COR-L47 (cell line): ENCODE results near the gene GLRX.
A peak's percentile ranks its signal among the peaks of the same experiment; 100 is the strongest.
"Not testable (repeated sequence)": the region's sequence is repeated elsewhere in the genome, so short reads cannot be mapped to it uniquely, and the experiment has no call there.

Experiments used
- DNase-seq: peaks from one replicate; lab custom pipeline; 2025; lab: John Stamatoyannopoulos, UW

GLRX gene, protein sequence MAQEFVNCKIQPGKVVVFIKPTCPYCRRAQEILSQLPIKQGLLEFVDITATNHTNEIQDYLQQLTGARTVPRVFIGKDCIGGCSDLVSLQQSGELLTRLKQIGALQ

DNA sequence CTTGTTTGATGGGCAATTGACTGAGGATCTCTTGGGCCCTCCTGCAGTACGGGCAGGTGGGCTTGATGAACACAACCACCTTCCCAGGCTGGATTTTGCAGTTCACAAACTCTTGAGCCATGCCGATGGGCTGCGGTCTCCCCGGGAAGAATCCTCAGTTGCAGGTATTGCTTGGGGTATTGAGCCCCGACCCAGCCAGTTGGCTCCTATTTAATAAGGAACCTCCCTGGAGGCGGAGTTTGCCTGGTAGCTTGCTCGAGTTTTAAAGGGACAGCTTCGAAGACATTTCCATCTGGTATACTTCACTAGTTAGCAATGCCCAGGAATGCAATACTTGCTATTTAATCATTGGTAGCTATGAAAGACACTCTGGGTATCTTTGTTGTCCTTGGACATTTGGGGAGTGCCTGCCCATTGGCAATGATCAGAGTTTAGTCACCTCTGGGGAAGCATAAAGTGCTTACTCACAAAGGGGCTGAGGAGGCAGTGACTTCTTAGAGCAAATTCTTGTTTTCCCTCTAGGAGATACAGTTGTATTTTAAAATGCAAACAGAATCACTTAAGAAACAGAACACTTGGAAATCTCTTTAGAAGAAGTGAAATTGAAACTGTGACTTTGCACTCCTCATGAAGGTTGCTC lies at the start of gene GLRX:
TSS of gene GLRX (minus strand) at position 185 of the 640 bp plus-strand sequence. CDS start at position 121, 64 bp downstream.
- DNase-seq = peak; percentile 44

DNA sequence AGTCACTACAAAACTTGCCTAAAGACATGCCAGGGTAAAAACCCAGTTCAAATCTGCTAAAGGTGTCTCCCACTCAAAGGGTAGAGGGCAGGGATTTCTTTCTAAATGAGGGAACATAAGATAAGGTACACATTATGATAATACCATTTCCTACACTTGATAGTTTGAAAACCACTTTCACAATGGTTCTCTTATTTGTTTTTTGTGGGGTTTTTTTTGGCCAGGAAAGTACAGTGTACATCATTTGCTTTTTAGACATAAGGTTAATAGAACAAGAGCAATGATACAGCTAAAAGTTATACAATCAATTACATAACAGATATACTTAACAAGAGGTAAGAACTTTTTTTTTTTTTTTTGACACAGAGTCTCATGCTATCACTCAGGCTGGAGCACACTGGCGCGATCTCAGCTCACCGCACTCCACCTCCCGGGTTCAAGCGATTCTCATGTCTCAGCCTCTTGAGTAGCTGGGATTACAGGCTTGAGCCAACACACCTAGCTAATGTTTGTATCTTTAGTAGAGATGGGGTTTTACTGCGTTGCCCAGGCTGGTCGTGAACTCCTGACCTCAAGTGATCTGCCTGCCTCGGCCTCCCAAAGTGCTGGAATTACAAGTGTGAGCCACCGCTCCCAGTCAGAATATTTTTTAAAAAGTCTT lies 48.8 kb upstream of the GLRX start:
- no peak for DNase-seq

DNA sequence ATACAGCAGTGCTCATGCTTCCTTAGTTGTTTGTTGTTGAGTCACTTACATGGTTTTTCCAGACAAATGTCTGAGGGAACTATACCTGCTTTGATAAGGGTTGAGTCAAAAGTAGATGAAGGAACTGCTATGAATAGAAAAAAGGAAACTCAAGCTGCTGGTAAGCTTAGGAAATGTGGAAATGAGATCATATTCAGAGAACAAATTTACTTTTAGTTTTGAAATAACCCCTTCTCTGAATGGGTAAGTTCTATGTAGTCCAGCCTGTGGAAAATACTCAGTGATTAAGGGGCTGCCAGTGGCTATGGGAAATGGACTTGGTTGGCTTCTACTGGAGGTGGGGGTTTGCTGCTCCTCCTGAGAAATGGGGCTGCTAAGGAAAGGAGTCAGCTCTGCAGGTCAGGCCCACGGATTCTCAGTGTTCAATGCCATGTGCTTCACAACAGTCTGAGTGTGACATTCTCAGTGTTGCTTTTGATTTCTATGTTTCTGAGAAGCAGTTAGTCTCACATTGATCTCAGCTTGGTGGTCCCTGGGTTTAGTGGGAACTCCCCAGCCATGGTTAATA lies 47.7 kb upstream of the GLRX start:
- no peak for DNase-seq

DNA sequence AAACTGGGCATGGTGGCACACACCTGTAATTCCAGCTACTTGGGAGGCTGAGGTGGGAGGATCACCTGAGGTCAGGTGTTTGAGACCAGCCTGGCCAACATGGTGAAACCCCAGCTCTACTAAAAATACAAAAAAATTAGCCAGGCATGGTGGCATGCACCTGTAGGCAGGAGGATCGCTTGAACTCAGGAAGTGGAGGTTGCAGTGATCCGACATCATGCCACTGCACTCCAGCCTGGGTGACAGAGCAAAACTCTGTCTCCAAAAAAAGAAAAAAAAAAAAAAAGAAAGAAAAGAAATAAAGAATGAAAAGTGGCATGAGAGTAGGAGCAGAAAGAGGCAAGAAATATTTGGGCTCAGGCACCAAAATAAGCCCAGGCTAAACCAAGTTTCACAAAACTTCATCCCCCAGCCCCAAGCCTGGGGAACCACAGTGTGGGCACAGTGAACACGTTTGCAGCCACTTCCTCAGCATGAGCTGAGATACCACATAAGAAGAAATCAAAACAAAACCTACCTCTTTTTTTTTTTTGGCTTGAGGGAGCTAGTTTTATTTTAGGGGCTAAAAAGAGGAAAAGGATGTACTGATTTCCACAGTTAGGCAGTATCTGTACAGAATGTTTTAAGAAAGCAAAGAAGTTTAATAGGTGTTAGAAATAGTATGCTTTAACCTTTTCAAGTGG lies 46.8 kb upstream of the GLRX start:
- not testable (repeated sequence) for DNase-seq

DNA sequence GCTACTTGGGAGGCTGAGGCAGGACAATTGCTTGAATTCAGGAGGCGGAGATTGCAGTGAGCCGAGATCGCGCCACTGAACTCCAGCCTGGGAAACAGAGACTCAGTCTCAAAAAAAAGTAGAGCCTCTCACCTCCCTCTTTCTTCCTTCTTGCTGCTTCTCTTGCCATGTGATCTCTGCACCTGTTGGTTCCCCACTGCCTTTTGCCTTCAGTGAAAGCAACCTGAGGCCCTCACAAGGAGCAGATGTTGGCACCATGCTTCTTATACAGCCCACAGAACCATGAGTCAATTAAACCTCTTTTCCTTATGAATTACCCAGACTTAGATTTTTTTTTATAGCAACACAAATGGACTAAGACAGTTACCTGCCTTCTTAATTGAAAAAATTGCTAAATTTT lies 45.6 kb upstream of the GLRX start:
- DNase-seq = no peak

DNA sequence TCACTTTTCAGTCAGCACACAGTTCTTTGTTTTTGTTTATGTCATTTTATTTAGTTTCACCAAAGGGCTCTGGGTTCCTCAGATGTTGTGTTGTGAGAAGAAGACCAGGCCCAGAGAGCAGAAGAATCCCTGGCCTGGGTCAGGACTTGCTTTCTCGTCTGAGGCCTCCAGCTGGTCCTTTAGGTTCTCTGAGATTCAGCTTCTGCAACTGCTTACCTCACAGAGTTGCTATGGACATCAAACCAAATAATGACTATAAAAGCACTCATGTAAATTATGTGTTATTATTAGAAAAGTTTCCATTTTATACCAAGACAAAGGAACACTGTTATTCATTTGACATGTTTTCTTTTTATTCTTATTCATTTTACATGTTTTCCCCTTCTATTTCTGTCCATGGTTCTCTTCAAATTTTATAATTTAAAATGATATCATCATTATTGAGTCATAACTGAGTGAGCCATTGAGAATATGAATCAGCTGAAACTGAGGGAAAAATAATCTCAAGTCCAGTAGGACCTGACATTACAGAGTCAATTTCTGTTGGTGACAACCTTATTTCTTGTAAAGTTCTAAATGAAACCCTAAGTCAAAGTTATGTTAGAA lies 44.0 kb upstream of the GLRX start:
- DNase-seq = no peak

DNA sequence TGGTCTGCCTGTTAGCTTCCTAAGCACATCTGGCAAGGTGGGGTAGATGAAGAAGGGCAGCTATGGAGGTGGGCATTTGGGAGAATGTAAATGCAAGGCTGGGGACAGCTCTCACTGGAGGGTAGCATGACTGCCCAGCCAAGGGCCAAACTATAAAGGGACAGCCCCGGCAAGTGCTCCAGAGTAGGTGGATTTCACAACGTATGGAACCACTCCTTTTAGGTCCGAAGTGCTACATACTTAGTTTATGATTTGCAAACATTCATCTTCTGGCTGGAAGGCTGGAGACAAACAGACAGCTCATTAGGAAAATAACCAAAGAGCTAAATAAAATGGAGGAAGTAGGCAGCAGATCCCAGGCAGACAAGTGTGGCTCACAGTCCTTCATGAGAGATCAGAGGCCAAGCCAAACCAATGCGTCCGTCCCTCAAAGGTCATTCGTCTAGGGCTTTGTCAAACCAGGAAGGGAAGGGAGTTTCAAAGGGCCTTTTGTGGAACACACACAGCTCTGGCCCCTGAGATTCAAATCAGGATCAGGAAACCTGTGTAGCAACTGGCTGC lies 42.5 kb upstream of the GLRX start:
- DNase-seq = no peak

DNA sequence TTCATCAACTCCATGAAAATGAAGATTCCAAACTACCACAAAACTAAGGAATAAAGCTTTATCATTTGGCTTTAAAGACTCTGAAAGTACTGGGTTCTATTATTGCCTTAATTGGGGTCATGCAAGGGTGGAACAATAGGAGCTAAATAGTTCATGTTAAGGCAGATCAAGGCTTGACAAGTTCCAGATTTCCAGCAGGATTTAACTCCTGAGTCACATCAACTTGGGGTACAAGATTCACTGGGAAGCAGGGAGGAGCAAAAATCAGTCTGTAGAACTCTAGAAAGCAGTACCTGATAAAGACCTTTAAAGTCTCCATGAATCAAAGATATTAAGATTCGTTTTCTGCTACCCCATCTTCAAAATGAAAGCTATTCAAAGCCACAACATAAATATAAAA lies 41.9 kb upstream of the GLRX start:
- DNase-seq = no peak

DNA sequence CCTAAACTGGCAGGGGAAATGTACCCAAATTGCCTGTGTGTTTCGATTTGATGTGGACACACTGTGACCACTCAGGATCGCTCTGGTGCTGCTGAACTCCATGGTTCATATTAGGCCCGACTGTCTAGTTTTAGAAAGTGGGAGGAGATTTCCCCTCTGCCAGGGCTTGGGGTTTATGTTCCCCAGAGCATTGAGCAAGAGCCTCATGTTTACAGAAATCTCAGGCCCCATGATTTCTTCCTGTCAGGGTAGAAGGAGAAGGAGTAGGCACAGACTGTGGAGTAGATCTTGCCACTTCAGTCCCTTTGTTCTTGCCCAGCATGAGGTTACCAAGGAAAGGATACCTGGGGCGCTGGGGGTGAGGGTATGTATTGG lies 40.8 kb upstream of the GLRX start:
- no peak for DNase-seq

DNA sequence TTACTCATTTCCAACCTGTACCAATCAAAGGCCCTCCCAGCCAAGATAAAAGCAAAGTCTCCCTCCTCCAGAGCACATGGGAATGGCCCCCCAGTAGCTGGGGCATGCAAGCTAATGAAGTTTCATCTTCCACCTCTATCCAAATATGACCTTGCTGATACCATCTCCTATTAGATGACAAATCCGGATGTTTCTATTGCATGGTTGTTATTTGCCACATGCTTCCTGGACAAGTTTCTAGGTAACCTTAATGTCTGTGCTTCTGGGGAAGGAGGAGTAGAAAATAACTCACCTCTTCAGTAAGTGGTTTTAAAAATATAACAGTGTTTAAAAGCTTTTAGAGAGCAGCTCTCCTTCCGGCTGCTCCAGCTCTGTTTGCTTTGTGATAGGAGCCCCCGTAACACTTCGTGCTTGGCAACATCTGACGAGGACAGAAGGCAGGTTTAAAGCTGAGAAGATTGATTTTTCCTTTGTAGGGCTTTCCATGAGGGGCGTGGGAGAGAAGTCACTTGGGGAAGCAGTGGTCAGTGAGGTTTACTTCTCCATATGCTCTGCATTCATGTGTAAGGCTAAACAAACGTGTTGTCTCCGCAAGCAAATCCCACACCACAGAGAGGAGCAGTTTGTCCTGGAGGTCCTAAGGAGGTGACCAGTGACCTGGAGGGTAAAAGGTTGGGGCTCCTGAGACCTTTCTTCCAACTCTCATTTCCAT lies 40.3 kb upstream of the GLRX start:
- DNase-seq = no peak

DNA sequence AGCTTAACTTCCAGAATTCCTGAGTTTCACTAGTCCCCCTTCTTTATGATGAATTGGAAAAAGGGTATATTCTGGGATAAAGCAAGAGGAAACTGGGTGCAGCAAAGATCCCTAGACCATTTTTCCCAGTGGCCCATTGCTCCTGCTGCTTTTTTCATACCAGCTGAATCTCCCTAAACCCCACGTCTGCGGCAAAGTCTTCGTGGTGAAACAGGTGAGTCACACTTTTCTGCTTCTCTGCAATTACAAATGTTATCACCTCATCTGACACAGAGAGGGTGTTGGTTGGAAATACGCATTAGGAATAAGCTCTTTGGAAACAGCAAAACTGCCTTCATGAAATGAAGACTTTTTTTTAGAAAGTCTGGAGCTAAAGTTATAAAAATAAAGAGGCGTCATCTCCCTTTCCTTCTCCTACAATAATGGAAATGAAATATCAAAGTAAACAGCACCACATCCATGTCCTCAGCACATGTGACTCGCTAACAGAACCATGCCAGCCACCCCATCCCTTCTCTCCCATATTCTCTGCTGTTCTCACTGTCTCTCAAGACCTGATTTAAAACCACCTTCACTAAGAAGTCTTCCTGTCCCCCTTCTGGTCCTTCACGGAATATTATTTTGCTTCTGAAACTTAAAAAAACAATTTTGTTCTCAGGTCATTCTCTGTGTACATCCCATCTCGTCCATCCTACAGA lies 39.5 kb upstream of the GLRX start:
- no peak for DNase-seq

DNA sequence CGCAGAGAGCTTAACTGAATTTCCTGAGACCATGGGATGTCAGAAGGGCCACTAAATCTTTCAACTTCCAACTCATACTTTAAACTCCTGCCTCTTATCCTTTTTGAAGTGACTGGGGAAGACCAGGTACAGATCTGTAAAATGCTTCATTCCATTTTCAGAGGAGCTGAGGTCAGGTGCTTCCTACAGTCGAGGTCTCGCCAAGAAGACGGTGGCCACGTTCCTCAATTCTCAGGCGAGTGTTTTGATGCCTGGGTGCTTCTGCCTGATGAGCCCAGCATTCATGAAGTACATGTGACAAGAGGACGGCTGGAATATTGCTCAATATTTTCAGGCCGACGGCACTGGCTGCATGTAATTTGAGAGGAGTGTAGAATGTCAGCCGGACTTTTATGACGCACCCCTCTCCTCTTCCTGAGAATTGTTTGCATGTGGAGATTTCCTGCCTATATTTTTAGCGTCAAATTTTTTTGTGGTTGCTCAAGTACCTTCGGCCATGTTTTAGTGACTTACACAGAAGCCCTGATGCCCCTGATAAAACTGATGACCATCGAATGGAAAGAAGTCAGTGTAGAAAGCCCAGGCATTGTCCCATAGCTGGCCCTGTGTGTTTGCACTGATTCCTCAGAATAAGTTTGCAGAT lies 38.8 kb upstream of the GLRX start:
- no peak for DNase-seq

DNA sequence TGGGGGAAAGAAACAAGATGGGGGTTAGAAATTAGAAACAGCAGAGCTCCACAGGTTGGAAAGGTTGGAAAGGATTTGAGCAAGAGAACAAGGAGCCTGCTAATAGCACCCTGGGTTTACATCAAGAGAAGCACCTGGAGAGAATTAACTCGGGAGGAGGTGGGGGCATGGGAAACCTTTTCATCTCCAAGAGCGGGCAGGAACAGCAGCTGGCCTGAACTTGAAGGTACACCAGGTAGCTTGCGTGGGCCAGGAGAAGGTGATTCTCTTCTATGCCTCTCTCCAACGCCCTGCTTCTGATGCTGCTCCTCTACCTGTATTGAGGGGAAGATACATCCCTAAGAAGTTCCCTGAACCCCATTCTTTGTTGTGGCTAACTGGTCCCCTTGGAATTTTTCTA lies 37.1 kb upstream of the GLRX start:
- no peak for DNase-seq

DNA sequence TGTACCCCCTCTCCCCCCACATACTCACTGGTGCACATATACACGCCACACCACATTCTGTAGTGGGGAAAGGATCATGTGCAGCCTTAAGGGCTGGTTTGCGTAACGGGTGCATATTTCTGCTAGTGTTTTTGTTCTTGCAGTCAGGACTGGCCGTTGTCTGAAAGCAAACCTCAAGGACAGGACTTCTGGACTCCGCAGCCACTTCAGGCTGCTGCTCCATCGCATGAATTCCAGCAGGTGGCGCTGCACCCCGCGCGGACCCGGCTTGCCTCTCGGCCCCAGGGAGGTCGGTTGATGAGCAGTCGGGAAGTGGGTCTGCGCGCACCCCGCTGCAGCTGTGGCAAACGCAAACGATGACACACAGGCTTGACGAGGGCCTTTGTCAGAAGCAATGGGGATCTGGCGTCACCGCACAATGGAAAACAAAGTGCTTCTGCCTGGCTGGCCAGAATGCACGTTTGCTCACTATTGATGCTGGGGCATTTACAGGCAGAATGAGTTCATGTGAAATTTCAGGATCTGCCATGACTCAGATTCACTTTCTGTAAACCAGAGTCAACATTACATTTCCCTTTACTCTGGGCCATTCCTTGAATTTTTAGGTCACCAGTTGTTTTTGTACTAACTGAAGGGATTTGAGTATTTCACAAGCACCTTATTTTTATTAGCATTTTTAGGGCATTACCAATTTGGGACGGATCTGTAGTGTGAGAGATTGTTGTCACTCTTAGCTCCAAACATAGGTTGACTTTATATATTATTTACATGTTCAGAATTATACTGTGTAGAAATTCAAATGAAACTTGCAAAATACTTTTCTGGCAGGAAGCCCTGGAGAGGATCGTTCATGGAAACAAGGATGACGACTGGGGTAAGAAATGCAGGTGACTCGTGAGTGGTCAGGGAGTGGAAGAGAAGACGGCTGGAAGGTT lies 36.4 kb upstream of the GLRX start:
- peak; percentile 89 for DNase-seq

DNA sequence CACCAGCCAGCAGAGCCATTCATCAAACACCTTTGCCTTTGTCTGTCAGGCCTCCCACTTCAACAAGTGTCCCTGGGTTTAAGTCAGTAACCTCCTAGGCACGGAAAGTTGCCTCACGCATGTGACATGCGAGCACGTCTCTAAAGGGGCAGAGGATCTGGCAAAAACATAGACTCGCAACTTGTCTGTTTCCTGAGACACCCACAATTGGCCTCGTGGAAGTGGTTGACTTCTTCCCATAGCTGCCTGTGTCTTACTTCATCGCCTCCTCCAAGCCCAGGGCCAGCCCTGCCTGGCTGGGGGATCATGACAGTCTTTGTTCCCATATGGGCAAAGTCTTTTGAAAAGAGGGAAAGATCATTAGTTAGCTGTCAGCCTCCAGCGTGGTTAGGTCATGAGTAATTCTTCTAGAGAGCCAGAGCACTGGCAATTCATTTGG lies 35.5 kb upstream of the GLRX start:
- DNase-seq = no peak

DNA sequence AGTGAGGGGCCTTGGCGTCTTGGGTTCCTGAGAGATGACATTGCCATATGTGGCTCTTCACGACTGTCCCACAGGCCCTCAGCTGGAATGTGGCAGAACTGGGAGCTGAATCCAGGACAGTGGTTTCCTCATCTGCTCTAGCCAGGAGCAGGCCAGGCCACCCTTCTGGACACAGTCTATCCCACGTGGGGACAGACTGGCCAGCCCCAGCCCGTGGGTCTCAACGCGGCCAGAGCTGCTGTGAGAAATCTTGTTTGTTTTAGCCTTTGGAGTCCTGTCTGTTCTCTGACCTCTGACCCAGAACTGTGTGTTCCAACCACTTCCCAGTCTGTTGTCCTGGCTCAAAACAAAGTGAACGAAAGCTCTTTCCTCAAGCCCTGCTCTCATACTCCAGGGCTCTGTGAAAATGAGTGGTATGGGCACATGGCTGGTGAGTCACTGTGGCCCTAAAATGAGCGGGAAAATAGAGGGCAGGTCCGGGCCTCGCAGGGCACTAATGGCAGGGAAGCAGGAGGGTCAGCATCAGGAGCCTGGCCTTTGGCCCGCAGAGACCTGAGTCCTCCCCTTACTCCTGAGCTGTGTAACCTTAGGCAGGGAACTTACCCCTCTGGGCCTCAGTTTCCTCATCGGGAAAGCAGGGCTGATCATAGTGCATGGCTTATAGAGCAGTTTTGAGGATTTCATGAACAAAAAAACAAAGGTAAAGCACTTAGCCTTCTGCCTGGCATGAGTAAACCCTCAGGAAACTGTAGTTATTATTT lies 34.8 kb upstream of the GLRX start:
- no peak for DNase-seq

DNA sequence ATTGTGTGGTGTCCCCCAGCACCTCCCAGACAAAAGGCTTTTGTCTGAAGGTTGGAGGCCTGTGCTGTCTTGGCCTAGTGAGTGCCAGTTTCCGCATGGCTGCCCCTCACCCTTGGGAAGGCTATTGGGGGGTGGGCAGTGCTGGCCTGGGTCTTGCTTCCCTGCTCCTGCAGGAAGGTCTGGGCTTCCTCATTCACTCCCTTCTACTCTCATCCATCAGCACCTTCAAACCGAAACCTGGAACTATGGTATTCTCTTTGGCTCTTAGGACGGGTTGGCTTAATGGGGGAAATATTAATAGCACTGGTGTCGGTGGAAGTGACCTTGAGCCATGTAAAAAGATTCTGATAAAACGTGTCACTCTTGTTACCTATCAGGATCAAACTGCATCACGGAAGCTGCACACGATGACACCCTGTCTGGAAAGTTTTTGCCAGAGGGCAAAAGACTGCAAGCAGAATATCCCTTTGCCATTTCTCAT lies 34.0 kb upstream of the GLRX start:
- DNase-seq = no peak

DNA sequence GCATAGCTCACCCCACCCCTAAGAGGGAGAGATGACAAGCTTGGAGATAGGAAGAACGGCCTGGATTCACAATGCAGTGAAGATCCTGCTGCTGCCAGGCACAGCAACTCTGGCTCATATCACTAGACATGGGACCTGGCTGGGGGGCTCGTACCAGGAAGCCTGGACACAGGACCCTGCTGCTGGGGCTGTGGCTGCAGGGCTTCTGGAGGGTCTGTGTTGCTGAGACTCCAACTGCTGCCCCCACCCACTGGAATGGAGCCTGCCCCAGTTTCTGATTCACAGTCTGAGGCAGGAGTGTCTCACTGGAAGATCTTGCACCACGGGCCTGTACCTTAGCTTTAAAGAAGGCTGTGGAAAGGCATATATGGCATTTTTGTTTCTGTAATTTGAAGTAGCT lies 31.0 kb upstream of the GLRX start:
- no peak for DNase-seq
